AG20443 (cell line): Measurements from ENCODE around the gene LIPC.

Source experiments
- DNase-seq: peaks from one replicate; pipeline ENCODE4 v3.0.0; 2012; ENCODE audit warnings: low spot score, mixed read lengths

The LIPC gene

DNA sequence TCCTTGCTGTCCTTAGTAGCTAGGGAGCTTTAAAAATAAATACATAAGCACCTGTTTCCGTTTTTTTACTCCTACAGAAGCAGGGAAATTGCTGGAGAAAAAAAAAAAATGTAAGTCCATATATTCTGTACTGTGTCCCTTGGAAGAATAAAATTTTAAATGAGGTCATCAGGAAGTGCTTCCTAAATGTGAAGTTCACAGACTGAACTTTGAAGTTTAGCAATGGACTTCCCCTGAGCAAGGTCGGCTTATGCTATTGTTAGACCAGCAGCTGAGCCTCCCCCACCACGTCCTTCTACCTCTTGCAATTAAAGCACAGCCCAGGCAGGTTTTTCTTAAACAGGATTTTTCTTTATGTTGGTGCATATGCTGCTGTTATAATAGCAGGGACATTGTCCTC lies 26.3 kb downstream of the LIPC start:
- DNase-seq, result no peak

DNA sequence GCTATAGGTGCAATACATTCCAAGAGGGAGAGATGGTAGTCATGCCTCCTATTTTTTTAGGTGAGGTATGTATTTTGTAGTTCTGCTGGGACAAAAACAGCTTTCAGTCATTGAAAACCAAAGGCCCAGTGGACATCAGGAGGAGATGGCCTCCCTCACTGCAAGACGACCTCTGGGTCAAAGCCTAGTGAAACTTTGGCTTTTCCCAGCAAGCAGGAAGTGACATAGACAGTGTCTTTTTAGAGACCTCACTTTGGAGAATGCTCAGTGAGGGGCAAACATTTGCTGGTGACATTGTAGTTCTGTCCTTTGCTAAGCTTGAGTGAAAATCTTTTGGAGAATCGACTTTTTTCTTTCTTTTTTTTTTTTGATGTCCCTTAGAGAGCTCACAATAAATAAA lies 27.3 kb downstream of the LIPC start:
- no peak for DNase-seq

DNA sequence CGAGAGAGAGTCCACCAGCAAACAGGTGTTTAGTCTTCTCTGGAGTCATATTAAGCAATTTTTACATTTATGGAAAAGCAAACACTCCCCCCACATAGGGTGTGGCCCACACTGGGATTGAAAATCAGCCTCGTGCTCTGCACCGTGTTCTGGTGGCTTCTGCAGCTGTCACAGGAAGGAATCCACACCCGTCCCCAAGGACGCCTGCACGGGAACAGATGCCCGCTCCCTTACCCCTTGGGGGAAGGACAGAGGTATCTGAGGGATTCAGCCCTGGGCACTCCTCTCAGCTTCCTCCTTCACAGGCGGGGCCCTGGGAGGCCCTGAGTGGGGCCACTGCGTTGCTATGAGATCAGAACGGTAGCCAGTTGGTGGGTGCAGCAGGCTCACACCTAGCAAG lies 27.8 kb downstream of the LIPC start:
- no peak for DNase-seq

DNA sequence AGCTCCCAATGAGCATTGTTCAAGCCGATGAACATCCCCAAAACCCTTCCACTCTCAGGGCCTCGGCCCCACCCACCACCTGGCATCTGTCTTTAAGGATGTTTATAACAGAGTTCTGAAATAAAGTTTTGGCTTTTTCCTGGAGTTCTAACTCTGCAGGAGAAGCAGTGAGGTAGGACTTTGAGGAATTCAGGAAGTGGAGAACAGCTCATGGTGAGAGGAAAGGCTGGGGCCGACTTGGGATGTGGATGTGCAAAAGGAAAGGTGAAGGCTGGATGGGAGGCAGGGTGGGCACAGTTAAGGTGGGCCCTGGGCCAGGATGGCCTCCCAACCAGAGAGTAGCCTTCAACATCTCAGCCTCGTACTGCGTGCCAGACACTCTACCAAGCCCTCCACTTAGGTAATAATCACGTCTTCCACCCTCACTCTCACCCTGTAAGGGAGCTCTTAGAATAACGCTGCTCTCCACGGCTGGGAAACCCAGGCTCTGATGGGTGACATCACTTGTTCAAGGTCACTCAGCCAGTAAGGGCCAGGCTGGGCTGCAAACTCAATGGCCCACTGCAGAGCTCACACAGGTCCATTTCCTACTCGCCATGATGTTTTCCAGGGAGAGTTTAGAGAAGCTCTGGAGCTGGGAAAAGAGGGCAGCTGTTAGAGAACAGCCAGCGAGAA lies 28.5 kb downstream of the LIPC start:
- DNase-seq, result no peak

DNA sequence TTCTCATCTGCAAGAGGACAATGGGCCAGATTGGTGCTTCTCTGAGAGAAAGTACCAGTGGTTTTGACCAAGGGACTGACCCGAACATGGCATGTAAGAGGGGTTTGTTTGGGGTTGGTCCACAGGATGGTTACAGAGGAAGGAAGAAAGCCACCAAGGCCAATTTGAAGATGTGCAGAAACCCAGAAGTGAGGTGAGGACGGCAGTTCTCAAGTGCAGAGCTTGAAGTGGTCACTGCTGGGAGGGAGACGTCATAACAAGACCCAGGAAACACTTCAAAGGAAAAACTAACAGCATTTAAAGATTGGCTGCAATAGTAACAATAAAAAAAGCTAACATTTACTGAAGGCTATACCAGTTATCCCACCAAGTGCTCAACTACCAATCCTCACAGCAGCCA lies 29.1 kb downstream of the LIPC start:
- DNase-seq, result no peak

DNA sequence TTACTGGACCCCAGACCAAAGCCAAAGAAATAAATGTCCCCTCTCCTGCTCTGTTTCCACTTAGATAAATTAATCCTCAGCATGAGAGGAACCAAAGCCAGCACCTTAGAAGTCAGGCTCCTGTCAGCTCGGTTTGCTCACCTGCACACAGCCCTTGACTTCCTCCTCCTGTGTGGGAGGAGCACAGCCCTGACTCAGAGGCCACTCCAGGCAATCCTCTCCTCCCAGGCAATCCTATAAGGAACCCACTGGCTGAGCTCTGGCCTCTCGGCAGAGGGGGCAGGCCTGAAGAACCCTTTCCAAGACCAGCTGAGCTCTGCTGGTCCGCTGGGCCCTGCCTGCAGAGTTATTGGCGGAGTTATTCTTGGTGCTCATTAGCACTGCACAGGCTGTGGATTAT lies 30.8 kb downstream of the LIPC start:
- DNase-seq, result no peak

DNA sequence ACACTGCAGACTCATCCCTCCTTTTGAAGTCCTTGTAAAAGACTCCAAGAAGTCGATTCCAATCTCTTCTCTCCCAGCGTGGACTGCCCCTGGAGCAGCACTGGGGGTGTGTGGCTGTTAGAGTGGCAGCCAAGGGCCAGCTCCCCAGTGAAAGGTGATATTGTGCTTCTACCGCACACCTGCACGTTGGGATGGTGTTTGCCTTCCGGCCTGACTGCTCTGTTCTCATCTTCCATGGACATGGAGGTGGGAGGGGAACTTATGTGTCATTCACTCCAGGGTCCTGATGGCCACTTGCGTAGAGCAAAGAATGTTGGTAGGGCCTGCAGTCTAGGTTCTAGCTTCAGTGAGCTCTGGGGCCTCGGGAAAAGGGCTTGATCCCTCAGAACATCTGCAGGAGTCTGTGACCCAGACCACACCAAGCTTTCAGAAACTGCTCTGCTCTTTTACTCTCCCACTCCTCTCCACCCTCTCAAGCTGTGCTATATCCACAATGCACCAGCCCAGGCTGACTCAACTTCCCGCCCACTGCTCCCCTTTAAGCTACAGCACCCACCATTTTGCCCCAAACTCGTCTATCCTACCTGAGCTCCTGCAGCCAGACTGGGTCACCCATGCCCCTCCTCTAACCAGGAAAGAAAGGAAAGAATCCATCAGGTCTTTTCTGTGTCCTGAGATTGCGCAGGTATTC lies 31.3 kb downstream of the LIPC start:
- no peak for DNase-seq

DNA sequence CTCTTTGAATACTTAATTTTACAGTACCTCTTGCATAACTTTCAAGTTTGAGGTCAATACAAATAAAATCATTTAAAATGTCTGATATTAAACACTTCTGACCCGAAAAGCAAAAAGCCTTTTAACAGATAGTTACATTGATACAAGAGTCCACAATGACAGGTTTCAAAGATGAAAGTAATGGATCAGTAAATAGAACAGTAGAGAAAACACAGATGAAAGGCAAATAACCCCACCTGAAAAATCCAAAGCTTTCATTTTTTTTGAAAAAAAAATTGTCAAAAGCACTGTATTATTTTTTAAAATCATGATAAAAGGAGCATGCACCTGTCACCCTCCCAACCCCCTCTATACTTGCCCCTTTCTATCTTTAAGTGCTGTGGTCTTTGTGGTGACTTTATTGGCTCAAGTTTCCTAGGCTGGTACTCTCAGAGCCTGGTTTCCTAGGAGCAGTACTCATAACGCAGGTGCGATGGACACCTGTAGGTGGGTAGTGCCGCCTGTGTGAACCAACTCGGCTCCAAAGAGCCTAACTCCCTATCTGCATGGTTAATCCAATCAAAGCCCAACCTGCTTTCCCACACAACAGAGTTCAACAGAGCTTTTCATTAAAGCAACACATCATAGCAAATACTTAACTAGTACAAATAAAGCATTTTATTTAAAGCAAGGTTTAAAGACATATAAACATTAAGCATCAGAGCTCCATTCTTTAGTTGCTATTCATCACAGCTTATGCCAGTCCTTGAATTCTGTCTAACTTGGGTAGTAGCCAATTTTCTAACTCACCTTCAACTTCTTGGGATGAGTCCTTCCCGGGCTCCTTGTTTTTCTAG lies 32.2 kb downstream of the LIPC start:
- no peak for DNase-seq

DNA sequence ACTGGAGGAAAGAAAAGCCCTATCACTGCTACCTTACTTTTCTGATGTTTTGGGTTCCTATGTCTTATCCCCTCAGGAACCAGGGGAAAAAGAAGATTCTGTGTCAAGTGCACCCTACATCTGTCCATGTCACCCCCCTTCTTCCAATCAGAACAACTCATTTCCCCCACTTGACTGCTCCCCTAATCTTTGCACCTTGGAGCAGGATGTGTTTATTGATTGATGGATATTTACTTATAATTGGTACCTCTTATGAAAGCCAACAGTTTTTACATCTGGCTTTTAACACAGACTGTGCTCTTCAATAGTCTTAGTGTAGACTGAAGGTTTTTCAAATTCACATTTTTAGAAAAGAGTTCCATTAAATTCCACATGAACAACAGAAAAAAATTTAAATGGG lies 33.3 kb downstream of the LIPC start:
- no peak for DNase-seq

DNA sequence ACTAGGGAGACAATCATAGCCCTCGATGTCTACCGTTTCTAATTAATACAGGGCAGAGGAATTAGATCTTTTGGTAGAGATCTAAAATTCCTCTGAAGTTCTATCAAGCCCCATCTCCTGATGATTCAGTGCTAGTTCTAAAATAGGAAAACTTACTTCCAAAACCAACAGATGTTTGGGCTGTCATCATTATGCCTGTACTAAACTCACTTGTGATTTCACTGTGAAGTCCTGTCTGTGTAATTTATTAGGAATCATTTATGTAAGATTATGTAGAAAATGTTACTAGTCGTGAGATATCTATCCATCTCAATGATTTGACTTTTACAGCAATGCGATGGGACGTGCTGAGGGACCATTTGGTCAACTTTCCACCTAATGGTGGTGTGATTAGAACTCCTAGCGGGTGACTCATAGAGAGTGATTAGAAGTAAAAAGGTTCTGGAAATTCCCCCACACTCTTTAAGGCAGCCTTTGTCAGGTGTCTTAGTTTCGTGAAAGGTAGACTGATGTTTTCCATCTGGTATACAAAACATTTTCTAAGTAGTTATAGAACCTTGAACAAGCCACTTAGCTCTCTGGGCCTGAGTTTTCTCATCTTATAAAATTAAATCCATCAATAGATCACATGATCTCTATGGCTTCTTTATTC lies 34.2 kb downstream of the LIPC start:
- DNase-seq, result peak; percentile 38

DNA sequence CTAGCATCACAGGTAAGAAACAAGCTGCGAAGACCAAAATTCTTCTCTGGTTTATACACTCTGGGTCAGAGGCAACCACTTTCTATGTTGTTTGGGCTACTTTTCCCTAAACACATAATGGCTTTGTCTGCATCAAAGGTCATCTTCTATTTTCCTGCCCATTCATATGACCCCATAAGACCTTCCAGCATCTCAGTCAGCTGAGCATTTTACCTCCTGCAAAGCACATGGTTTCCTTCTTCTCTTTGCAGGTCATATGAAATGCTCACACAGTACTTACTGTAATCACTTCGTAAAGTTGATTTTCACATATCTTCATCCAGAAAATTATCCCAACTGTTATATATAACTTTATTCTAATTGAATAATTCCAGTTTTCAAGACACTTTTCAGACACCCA lies 34.8 kb downstream of the LIPC start:
- DNase-seq, result no peak

DNA sequence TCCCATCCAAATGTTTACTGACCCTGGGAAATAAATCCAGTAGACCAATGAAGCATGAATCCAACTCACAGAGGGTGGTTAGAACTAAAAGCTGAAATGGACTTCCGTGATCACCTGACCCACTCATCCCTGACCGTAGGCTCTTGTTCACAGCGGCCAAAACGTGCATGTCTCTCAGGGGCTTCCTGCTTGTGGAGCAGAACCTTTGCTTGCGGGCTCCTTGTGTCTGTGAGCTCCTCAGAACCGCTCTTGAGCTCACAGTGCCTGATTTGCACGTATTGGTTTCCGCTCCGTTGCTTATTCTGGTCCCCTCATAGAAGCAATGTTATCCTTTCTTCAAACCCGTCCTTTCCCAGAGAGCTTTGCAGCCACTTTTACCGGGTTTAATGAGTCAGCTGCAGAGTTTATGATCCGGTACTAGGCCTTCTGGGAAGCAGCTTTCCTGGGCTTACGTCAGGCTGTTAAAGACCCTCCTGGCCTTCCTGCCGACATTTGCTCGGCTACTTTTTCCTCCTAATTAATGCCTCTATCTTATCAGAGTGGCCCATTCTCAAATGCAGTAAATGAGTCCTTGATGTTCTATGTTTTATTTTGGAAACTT lies 35.4 kb downstream of the LIPC start:
- DNase-seq, result no peak

DNA sequence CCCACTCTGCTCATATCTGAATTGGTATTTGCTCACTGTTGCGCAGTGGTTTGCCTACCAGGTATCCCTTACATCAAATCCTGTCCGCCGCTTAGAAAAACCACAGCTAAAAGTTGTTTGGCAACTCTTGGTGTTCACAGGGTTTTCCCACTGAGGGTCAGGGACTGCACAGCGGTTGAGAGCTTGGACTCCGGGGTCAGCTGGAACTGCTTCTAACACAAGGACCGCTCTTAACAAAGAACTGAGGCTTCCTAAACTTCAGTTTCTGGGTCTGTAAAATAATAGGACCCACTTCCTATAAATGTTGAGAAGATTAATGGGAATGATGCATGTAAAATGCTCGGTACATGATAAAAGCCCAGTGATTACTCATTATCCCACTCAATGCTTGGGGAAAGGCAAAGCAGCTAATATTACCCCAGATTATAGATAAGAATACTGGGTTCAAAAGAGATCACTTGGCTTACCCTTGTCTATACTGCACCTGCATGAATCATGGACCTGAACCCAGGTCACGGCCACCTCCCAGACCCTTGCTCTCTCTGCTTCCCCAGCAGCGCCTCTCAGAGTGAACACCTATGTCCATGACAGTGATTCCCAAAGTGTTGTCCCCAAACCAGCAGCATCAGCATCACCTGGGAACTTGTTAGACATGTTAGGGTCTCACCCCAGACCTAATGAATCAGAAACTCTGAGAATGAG lies 36.1 kb downstream of the LIPC start:
- DNase-seq, result no peak

DNA sequence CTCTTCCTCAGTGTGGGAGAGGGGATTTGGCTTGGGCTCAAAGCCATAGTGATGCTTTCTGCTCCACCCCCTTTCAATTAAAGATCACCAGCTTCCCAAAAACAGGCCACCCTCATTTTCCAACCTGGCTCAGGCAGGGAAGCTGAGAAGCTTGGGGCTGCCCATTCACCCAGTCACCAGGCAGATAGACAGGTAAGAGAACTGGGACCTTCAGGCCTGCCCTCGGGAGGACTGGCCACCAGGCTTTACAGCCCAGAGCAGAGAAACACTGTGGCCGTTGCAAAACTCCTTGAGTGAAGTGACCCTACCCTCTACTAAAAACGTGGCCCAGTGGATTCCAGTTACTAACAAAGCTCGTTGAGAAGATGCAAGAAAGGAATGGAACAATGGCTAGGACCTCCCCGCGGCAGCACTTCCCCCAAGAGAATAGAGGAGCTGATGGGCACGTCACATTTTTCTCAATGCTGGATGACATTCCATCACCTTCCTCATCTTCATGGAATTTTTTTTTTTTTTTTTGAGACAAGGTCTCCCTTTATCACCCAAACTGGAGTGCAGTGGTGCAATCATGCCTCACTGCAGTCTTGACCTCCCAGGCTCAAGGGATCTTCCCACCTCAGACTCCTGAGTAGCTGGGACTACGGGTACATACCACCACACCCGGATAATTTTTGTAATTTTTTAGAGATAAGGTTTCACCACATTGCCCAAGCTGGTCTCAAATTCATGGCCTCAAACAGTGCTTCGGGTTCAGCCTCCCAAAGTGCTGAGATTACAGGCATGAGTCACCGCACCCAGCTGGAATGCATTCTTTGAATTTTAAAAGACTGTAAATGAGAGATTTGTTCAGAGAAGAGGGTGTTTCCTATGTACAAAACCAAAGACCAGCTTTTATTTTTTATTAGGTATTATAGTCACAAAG lies 37.9 kb downstream of the LIPC start:
- peak; percentile 67 for DNase-seq

DNA sequence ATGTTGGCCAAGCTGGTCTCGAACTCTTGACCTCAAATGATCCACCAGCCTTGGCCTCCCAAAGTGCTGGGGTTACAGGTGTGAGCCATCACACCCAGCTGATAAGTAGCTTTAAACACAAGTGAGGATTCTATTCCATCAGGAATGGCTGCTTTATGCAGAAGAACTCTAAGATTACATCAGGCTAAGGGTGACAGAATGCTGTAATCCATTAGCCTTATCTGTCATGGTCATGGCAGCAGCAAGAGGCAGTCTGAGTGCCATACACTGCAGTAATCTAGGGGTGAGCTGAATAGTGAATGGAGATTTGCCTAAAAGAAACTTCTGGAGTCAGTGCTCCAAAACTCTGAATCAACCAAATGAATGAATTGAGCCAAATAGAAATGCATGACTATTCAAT lies 39.6 kb downstream of the LIPC start:
- DNase-seq, result no peak

DNA sequence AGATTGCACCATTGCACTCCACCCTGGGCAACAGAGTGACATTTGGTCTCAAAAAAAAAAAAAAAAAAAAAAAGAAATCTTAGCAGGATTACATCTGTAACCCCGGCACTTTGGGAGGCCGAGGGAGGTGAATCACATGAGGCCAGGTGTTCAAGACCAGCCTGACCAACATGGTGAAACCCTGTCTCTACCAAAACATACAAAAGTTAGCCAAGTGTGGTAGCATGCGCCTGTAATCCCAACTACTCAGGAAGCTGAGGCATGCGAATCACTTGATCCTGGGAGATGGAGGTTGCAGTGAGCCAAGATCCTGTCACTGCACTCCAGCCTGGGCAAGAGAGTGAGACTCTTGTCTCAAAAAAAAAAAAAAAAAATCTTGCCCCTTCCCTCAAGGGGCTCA lies 40.4 kb downstream of the LIPC start:
- no peak for DNase-seq

DNA sequence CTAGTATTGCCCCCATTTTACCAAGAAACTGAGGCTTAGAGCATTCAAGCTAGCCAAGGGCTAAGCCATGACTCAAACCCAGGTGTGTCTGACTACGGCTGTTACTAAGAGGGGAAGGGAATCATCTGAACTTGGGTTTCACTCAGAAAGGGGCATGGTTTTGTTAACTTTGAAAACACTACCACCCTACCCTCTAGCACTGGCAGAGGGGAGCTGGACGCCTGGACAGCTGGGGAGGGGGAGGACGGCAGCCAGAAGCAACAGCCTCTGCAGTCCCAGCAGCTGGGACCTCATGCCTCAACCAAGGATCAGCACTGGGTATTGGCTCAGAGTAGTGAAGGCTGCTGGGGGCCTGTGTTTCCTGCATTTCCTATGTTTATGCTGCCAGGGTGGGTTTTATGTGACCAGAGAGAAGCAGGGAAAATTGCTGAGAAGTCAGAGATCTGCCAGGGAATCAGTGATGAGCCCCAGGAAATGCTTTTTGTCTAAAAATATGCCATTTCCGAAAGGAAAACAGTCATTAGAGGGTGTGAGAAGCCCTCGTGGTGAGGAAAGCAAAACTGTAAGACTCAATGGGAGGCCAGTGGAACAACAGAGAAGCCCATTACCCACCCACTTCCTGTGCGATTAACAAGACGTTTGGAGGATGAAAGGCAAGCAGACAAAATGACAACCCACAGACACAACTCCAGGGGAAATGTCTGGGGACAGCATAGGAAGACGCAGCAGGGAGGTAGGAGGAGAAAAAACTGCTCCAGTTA lies 41.2 kb downstream of the LIPC start:
- DNase-seq, result no peak

DNA sequence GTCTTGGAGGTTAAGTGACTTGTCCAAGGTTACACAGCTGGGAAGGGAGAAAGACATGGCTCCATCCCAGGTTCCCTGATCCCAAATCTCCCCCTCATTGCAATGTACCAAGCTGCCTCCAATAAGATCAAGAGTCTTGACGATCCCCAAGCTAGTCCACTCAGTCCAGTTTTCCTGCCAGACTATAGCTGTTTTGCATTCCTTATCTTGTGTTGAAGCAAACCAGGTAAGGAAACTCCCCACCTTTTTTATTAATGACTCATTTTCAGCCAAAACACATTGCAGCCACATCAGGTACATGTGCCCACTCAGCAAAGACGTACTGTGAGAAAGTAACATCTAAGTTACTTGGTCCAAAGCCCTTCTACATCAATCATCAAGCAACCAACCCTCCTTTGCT lies 41.9 kb downstream of the LIPC start:
- DNase-seq, result peak; percentile 39

DNA sequence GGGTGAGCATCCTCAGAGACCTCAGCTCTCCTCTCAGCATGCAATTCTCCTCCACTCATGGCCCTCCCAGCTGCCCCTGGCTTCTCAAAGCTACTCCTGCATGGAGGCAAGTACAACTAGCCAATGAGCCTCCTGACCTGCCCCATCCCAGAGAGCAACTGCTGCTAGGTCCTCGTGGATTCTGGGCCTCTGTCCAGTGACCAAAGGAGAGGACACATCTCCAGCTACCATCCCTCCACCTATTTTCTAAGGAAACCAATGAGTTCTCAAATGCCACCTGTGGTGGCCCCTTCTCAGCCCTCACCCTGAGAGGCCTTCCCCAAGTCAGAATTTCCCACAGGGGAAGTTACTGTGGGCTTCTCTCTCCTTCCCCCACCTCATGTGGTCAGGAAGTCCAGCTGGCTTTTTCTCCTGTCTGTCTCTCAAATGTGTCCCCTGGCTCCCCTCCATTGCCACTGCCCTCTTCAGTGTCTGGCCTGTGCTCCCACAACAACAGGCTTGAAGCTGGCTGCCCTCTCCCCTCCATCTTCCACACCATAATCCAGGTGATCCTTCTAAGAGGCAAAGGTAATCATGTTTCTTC lies 43.0 kb downstream of the LIPC start:
- no peak for DNase-seq
